ENCODE data around the gene SPINK6.

SPINK6 gene

GRCh38 chr5:148221508-148221907 is 18.7 kb downstream of the SPINK6 start:
- Histone ChIP-seq H3K9ac (ENCODE audit: low read depth in 1 of 2, low read length in 2 of 2) (no peak overlapping the region), H3K27me3 (ENCODE audit: control insufficient read depth in 1 of 2, insufficient read depth in 2 of 2, low read length in 2 of 2) (no peaks in the 10 kb centered on the region), H3K4me1 (ENCODE audit: control insufficient read depth in 1 of 2, insufficient read depth in 2 of 2, low read length in 2 of 2) (no peaks in the 10 kb centered on the region), H3K9me3 (ENCODE audit: control insufficient read depth in 1 of 2, low read length in 2 of 2) (no peaks in the 10 kb centered on the region), H3K27ac (ENCODE audit: low read depth, low read length) (no peak overlapping the region), H3K4me3 (ENCODE audit: low read depth in 1 of 2, low read length in 2 of 2) (no peak overlapping the region), H3K36me3 (ENCODE audit: control insufficient read depth in 1 of 2, insufficient read depth in 2 of 2, low read length in 2 of 2) (no peaks in the 10 kb centered on the region)

- Histone ChIP-seq H3K4me3 (ENCODE audit: low read depth in 1 of 2, low read length in 2 of 2) (no peak overlapping the region), H3K36me3 (ENCODE audit: control insufficient read depth in 1 of 2, insufficient read depth in 2 of 2, low read length in 2 of 2) (no peaks in the 10 kb centered on the region), H3K27ac (ENCODE audit: low read depth, low read length) (no peak overlapping the region), H3K9ac (ENCODE audit: low read depth in 1 of 2, low read length in 2 of 2) (no peak overlapping the region), H3K27me3 (ENCODE audit: control insufficient read depth in 1 of 2, insufficient read depth in 2 of 2, low read length in 2 of 2) (no peaks in the 10 kb centered on the region), H3K4me1 (ENCODE audit: control insufficient read depth in 1 of 2, insufficient read depth in 2 of 2, low read length in 2 of 2) (no peaks in the 10 kb centered on the region), H3K9me3 (ENCODE audit: control insufficient read depth in 1 of 2, low read length in 2 of 2) (no peaks in the 10 kb centered on the region)
Measured at GRCh38 chr5:148224117-148224742, 21.4 kb downstream of the SPINK6 start.

GRCh38 chr5:148228392-148228984 is 25.6 kb downstream of the SPINK6 start:
- Histone ChIP-seq H3K36me3 (ENCODE audit: control insufficient read depth in 1 of 2, insufficient read depth in 2 of 2, low read length in 2 of 2) (no peaks in the 10 kb centered on the region), H3K27ac (ENCODE audit: low read depth, low read length) (no peak overlapping the region), H3K9me3 (ENCODE audit: control insufficient read depth in 1 of 2, low read length in 2 of 2) (no peaks in the 10 kb centered on the region), H3K4me3 (ENCODE audit: low read depth in 1 of 2, low read length in 2 of 2) (no peak overlapping the region), H3K4me1 (ENCODE audit: control insufficient read depth in 1 of 2, insufficient read depth in 2 of 2, low read length in 2 of 2) (no peaks in the 10 kb centered on the region), H3K9ac (ENCODE audit: low read depth in 1 of 2, low read length in 2 of 2) (no peak overlapping the region), H3K27me3 (ENCODE audit: control insufficient read depth in 1 of 2, insufficient read depth in 2 of 2, low read length in 2 of 2) (no peaks in the 10 kb centered on the region)

- no peaks in the 10 kb centered on the region for H3K9me3 ChIP-seq (ENCODE audit: control insufficient read depth in 1 of 2, low read length in 2 of 2)
- H3K27me3 ChIP-seq (ENCODE audit: control insufficient read depth in 1 of 2, insufficient read depth in 2 of 2, low read length in 2 of 2) = no peaks in the 10 kb centered on the region
- no peak overlapping the region for H3K9ac ChIP-seq (ENCODE audit: low read depth in 1 of 2, low read length in 2 of 2)
- H3K4me1 ChIP-seq (ENCODE audit: control insufficient read depth in 1 of 2, insufficient read depth in 2 of 2, low read length in 2 of 2) = no peaks in the 10 kb centered on the region
- no peaks in the 10 kb centered on the region for H3K36me3 ChIP-seq (ENCODE audit: control insufficient read depth in 1 of 2, insufficient read depth in 2 of 2, low read length in 2 of 2)
- H3K27ac ChIP-seq (ENCODE audit: low read depth, low read length) = no peak overlapping the region
- H3K4me3 ChIP-seq (ENCODE audit: low read depth in 1 of 2, low read length in 2 of 2) = no peak overlapping the region
Measured at GRCh38 chr5:148229840-148230239, 27.0 kb downstream of the SPINK6 start.

- Histone ChIP-seq H3K4me3 (ENCODE audit: low read depth in 1 of 2, low read length in 2 of 2) (no peak overlapping the region), H3K27ac (ENCODE audit: low read depth, low read length) (no peak overlapping the region), H3K36me3 (ENCODE audit: control insufficient read depth in 1 of 2, insufficient read depth in 2 of 2, low read length in 2 of 2) (no peaks in the 10 kb centered on the region), H3K27me3 (ENCODE audit: control insufficient read depth in 1 of 2, insufficient read depth in 2 of 2, low read length in 2 of 2) (no peaks in the 10 kb centered on the region), H3K9ac (ENCODE audit: low read depth in 1 of 2, low read length in 2 of 2) (no peak overlapping the region), H3K9me3 (ENCODE audit: control insufficient read depth in 1 of 2, low read length in 2 of 2) (no peaks in the 10 kb centered on the region), H3K4me1 (ENCODE audit: control insufficient read depth in 1 of 2, insufficient read depth in 2 of 2, low read length in 2 of 2) (no peaks in the 10 kb centered on the region)
Measured at GRCh38 chr5:148230240-148230639, 27.4 kb downstream of the SPINK6 start.

GRCh38 chr5:148237785-148238417 is 35.1 kb downstream of the SPINK6 start:
- no peaks in the 10 kb centered on the region for H3K9me3 ChIP-seq (ENCODE audit: control insufficient read depth in 1 of 2, low read length in 2 of 2)
- H3K4me3 ChIP-seq (ENCODE audit: low read depth in 1 of 2, low read length in 2 of 2) = no peak overlapping the region
- no peaks in the 10 kb centered on the region for H3K27me3 ChIP-seq (ENCODE audit: control insufficient read depth in 1 of 2, insufficient read depth in 2 of 2, low read length in 2 of 2)
- no peaks in the 10 kb centered on the region for H3K36me3 ChIP-seq (ENCODE audit: control insufficient read depth in 1 of 2, insufficient read depth in 2 of 2, low read length in 2 of 2)
- no peak overlapping the region for H3K9ac ChIP-seq (ENCODE audit: low read depth in 1 of 2, low read length in 2 of 2)
- H3K27ac ChIP-seq (ENCODE audit: low read depth, low read length) = no peak overlapping the region
- H3K4me1 ChIP-seq (ENCODE audit: control insufficient read depth in 1 of 2, insufficient read depth in 2 of 2, low read length in 2 of 2) = no peaks in the 10 kb centered on the region

- H3K27ac ChIP-seq (ENCODE audit: low read depth, low read length) = no peak within 1 kb of the TSS
- no peak within 1 kb of the TSS for H3K9ac ChIP-seq (ENCODE audit: low read depth in 1 of 2, low read length in 2 of 2)
- H3K4me1 ChIP-seq (ENCODE audit: control insufficient read depth in 1 of 2, insufficient read depth in 2 of 2, low read length in 2 of 2) = no peaks in the 10 kb centered on the region
- H3K27me3 ChIP-seq (ENCODE audit: control insufficient read depth in 1 of 2, insufficient read depth in 2 of 2, low read length in 2 of 2) = no peaks in the 10 kb centered on the region
- H3K9me3 ChIP-seq (ENCODE audit: control insufficient read depth in 1 of 2, low read length in 2 of 2) = no peaks in the 10 kb centered on the region
- no peaks in the 10 kb centered on the region for H3K36me3 ChIP-seq (ENCODE audit: control insufficient read depth in 1 of 2, insufficient read depth in 2 of 2, low read length in 2 of 2)
- H3K4me3 ChIP-seq (ENCODE audit: low read depth in 1 of 2, low read length in 2 of 2) = no peak within 1 kb of the TSS
Measured at GRCh38 chr5:148238418-148238794, 35.6 kb downstream of the SPINK6 start, which contains the start of gene MARCOL. TSS of gene MARCOL (plus strand) at chr5:148238525. CDS start at chr5:148238598, 73 bp downstream.

GRCh38 chr5:148248894-148249293 is 46.1 kb downstream of the SPINK6 start:
- Histone ChIP-seq H3K27ac (ENCODE audit: low read depth, low read length) (no peak overlapping the region), H3K27me3 (ENCODE audit: control insufficient read depth in 1 of 2, insufficient read depth in 2 of 2, low read length in 2 of 2) (no peaks in the 10 kb centered on the region), H3K4me3 (ENCODE audit: low read depth in 1 of 2, low read length in 2 of 2) (no peak overlapping the region)

GRCh38 chr5:148255456-148255855 is 52.6 kb downstream of the SPINK6 start:
- no peaks in the 10 kb centered on the region for H3K36me3 ChIP-seq (ENCODE audit: control insufficient read depth in 1 of 2, insufficient read depth in 2 of 2, low read length in 2 of 2)
- H3K9me3 ChIP-seq (ENCODE audit: control insufficient read depth in 1 of 2, low read length in 2 of 2) = peaks cover 0 to 8% of the 10 kb centered on the region in 2 donors
- H3K27ac ChIP-seq (ENCODE audit: low read depth, low read length) = no peak overlapping the region
- no peaks in the 10 kb centered on the region for H3K27me3 ChIP-seq (ENCODE audit: control insufficient read depth in 1 of 2, insufficient read depth in 2 of 2, low read length in 2 of 2)
- H3K4me3 ChIP-seq (ENCODE audit: low read depth in 1 of 2, low read length in 2 of 2) = no peak overlapping the region
- no peak overlapping the region for H3K9ac ChIP-seq (ENCODE audit: low read depth in 1 of 2, low read length in 2 of 2)
- no peaks in the 10 kb centered on the region for H3K4me1 ChIP-seq (ENCODE audit: control insufficient read depth in 1 of 2, insufficient read depth in 2 of 2, low read length in 2 of 2)

More at GRCh38 chr5:148248894-148249293, 46.1 kb downstream of the SPINK6 start:
- H3K4me1 ChIP-seq (ENCODE audit: control insufficient read depth in 1 of 2, insufficient read depth in 2 of 2, low read length in 2 of 2) = no peaks in the 10 kb centered on the region
- H3K36me3 ChIP-seq (ENCODE audit: control insufficient read depth in 1 of 2, insufficient read depth in 2 of 2, low read length in 2 of 2) = no peaks in the 10 kb centered on the region
- no peak overlapping the region for H3K9ac ChIP-seq (ENCODE audit: low read depth in 1 of 2, low read length in 2 of 2)
- H3K9me3 ChIP-seq (ENCODE audit: control insufficient read depth in 1 of 2, low read length in 2 of 2) = no peaks in the 10 kb centered on the region

- Histone ChIP-seq H3K9ac (ENCODE audit: low read depth in 1 of 2, low read length in 2 of 2) (no peak overlapping the region), H3K9me3 (ENCODE audit: control insufficient read depth in 1 of 2, low read length in 2 of 2) (peaks cover 0 to 8% of the 10 kb centered on the region in 2 donors), H3K4me3 (ENCODE audit: low read depth in 1 of 2, low read length in 2 of 2) (no peak overlapping the region), H3K36me3 (ENCODE audit: control insufficient read depth in 1 of 2, insufficient read depth in 2 of 2, low read length in 2 of 2) (no peaks in the 10 kb centered on the region), H3K27ac (ENCODE audit: low read depth, low read length) (no peak overlapping the region), H3K4me1 (ENCODE audit: control insufficient read depth in 1 of 2, insufficient read depth in 2 of 2, low read length in 2 of 2) (no peaks in the 10 kb centered on the region), H3K27me3 (ENCODE audit: control insufficient read depth in 1 of 2, insufficient read depth in 2 of 2, low read length in 2 of 2) (no peaks in the 10 kb centered on the region)
Measured at GRCh38 chr5:148259288-148259687, 56.4 kb downstream of the SPINK6 start.

Data from duodenal mucosa (tissue), 2 donors.